Activated T-helper 1 cell treated with anti-CD3 and anti-CD28 coated beads, Interleukin-2, amount 50 U/mL, for 16 hours (primary cell): ENCODE measurements around the gene MSI2.

Source experiments
- DNase-seq, 2 donors: peaks; one replicate each; pipeline ENCODE4 v3.0.0-alpha.2; 2020; ENCODE audit warnings: low read depth in 1 of 2, low spot score in 1 of 2

Gene MSI2

GRCh38 chr17:57245786-57246185 is 10.5 kb upstream of the MSI2 start:
- no peak for DNase-seq

DNA sequence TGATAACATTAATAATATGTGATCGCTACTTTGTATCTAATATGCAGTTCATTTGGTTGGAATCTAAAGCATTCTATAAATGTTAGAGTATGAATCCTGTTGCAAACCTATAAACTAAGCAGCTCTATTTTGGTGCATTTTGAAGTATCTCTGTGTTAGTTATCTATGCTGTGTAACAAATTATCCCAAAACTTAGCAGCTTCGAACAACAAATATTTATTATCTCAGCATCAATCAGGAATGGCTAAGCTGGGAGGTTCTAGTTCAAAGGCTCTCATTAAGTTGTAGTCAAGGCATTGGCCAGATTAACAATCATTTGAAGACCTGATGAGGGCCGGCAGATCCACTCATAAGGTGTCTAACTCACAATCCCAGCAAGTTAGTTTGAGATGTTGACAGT is 10.1 kb upstream of the MSI2 start:
- no peak for DNase-seq

DNA sequence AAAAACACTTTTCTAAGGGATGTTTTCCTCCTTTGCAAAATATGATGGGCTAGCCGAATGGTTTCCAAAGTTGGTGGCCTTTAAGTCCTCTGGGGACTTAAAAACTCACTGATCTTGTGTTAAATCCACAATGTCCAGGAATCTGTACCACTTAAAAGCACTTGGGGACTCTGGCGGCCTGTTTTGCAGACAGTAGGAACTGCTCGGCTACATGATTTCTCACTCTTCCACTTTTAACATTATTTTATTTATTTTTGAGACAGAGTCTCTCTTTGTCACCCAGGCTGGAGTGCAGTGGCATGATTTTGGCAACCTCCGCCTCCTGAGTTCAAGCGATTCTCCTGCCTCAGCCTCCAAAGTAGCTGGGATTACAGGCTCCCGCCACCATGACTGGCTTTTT is 9.1 kb upstream of the MSI2 start:
- DNase-seq: no peak

DNA sequence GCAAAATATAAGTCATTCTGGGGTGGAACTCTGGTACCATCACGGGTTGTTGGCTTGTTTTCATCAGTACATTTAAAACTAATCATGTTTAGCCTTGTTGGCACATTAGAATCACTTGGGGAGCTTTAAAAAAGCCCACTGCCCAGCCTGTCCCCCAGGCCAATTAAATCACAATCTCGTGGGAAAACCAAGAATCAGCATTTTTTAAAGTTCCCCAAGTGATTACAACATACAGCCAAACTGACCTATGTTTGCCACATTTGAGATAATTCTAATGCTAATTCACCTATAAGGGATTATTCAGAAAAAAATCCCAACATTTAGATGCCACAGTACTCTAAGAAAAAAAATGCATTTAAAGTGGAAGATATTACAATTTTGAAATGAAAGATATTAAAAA is 8.4 kb upstream of the MSI2 start:
- no peak for DNase-seq

DNA sequence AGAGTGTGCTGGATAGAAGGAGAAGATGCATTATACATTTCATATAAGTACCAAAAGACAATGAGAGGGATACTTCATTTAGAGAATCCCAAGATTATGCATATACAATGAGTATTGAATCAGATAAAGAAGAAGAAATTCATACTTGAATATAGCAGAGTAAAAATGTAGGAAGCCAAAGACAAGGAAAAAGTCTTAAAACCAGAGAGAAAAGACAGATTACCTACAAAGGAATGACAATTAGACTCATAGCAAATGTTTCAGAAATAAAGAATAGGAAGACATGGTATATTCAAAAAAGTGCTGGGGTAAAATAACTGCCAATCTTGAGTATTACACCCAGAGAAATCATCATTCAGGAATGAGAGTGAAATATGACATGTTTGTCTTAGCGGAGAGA is 6.8 kb upstream of the MSI2 start:
- DNase-seq: no peak

DNA sequence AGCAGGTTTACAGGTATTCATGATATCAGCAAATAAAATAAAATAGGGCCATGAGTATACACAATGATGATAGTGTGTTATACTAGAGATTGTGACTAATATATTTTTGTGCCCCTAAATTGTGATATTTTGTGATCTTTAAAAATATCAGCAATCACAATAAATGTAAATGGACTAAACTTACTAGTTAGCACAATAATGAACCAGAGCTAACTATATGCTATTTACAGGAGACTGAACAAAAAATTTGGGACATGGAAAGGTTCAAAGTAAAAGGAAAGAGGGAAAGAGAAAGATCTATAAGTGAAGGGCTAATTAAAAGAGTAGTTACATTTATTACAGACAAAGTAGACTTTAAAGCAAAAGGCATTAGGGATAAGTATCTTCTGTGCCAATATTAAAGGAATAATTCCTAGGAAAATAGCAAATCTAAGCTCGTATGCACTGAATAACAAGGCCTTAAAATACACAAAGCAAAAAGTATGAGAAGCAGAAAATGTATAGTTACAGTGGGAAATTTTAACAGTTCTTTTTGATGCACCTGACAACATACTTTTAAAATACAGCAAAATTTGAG is 5.0 kb upstream of the MSI2 start:
- no peak for DNase-seq

DNA sequence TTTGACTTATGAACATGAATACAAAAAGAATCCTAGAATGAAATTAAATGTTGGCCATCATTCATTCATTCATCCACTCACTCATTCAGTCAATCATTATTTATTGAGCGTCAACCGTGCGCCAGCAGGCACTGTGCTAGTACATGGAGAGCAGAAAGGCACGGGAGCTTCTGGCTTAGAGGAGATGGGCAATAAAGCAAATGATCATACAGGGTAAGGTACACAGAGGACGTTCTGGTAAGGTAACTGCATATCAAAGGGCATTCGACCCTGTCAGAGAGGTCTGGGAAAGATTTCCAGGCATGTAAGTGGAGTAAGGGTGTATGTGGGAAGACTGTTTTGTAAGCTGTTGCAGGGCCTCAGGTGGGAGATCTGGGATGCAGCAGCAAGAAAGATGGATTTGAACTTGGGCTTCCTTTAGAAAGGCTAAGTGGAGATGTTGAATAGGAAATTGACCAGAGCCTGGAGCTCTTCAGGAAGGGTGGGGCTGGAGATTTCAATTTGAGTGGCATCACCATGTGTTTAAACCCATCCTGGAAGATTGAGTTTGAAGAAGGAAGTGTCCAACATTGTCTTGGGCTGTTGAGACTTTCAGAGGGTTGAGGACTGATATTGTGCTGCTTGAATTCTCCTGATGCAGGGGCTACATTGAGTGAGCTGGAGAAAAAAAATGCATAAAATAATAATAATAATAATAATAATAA is 2.8 kb upstream of the MSI2 start:
- DNase-seq: no peak

- no peak for DNase-seq
Observed at GRCh38 chr17:57255182-57255775, 1.0 kb upstream of the MSI2 start.

DNA sequence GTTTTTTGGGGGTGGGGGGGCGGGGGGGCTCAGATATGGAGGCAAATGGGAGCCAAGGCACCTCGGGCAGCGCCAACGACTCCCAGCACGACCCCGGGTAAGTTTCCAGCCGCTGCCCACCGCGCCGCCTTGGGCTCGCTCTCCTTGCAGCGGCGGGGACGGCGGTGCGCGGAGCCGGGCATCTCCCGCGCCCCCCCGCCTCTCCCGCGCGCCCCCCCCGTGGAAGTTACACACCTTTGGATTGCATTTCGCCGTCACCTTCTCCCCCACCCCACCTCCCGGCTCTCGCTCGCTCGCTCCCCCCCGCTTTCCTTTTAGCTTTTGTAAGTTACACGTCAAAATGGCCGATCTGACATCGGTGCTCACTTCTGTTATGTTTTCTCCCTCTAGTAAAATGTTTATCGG is 387 bp downstream of the MSI2 start:
- DNase-seq: peak in 1 of 2 donors; percentile 23

- DNase-seq: no peak
Observed at GRCh38 chr17:57257195-57257894, 1.0 kb downstream of the MSI2 start.

GRCh38 chr17:57257895-57258851 is 1.9 kb downstream of the MSI2 start:
- DNase-seq: no peak

DNA sequence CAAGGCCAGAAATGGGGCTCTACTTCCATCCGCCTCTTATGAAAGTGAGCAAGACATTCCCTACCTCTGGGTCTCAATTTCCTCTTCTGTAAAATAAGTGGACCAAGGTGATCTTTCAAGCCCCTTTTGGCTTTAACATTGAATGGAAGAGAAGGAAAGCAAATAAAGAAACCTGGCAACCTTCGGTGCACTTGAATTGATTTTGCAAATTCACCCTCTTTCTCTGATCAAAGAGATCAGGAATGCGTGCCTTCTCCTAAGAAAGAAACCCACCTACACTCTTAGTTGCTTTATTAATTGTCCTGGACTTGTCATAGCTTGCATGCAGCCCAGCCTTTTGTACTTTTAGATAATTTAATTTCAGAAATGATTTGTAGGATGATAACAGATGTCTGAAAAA is 3.0 kb downstream of the MSI2 start:
- DNase-seq: no peak

- no peak for DNase-seq
Observed at GRCh38 chr17:57259817-57260216, 3.5 kb downstream of the MSI2 start.

DNA sequence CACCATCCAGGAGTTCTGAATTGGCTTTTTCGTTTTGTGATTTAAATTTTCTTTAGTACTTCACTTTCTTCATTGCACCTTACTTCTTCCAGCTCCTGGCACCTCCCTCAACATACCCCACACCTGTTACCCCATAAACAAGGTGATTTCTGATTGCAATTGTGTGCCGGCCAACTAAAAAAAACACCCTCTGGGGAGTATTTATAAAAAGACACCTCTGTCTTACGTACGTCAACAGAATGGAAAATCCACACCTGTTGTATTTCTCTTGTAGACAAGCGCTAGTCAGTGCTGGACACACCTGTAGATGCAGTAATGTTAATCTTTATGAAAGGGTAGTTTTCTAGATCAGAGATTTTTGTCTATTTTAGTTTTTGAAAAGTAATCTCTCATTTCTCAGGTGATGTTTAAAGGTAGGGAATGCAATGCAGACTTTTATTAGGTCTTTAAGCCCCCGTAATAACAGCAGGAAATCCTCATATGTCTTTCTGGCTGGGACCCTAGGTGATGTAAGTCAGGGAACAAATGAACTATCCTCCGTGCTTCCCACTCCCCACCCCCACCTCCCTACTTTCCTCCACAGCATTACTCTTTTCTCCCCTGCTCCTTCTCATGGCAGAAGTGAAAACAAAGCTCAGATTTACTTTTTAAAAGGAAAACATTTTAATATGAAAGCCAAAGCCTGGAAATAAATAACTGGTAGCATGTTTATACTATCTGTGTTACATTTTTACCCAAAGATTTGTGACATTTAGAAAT is 4.2 kb downstream of the MSI2 start:
- no peak for DNase-seq

DNA sequence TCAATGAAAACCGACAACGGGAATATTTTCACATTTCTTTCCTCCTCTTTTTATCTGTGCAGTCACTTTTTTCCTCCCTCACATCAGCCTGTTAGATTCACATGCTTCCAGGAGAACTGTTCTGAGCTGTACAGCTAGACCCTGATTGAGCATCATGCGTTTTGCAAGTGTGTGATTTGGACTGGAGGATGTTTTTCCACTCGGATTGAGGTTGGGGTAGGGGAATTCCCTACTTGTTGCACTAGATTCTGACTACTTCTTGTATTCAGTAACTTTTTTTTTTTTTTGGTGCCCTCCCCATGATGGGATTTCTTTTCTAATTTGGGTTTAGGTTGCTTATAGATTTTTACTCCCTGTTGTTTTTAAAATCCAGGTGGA is 4.8 kb downstream of the MSI2 start:
- DNase-seq: no peak

DNA sequence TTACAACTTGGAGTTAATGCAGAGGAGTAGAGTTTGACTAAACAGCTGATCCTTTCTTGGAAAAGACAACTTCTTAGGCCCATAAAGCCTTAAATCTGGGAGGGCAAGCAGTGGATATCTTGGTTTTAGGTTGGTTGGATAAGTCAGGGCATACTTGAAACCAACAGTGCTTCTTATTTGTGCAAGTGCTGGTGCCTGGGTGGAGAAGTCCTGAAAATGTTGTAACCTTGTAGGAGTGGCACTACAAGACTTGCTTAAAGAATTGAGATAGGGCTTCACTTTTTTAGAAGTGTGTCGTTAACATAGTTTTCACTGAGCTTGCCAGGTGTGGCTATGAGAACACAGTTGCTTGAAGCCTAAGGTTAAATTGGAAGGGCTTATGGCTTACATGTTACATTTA is 6.2 kb downstream of the MSI2 start:
- DNase-seq: no peak

DNA sequence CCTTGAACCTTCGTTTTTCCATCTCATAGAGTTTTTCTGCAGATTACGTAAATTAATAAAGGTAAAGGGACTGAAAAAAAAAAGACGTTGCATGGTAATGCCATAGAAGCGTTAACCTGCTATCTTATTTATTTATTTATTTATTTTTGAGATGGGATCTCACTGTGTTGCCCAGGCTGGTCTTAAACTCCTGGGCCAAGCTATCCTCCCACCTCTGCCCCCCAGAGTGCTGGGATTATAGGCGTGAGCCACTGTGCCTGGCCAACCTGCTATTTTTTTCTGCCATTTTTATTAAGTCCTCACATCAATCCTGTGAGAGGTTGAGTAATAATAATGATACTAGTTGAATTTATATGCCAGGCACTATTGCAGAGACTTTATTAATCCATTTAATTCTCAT is 7.9 kb downstream of the MSI2 start:
- no peak for DNase-seq

DNA sequence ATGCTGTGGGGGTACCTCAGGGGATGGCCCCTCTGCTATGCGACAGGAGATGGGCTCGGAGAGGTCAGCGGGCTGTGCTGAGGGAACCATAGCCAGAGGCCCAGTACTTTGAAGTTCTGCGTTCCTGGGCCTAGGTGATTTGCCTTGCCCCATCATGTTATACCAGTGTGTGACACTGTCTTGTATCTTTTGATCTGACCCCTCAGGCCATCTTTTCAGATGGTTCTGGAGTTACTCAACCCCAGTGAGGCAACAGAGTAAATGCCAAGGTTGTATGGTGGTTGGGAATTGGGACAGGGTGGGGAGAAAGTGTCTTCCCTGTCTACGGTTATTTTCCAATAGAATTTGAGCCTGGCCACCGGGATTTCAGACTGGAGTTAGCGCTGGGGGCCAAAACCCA is 8.5 kb downstream of the MSI2 start:
- DNase-seq: no peak

GRCh38 chr17:57266902-57267311 is 10.6 kb downstream of the MSI2 start:
- no peak for DNase-seq

GRCh38 chr17:57268181-57268580 is 11.9 kb downstream of the MSI2 start:
- no peak for DNase-seq
